SU-DHL-6 (cell line): ENCODE data around the gene DNAAF5.

Source experiments
- H2AFZ ChIP-seq: fragments of 200-600 bp; sonication (generic); 2 replicates; pipeline ENCODE4 v1.6.1; 2014; ENCODE audit warnings: low read depth, mild to moderate bottlenecking, moderate library complexity, mixed read lengths, antibody characterized with exemption, low read length; ENCODE audit not compliant: severe bottlenecking
- H3F3A ChIP-seq: fragments of 200-600 bp; shearing (Covaris generic); 2 replicates; pipeline ENCODE4 v1.6.0; 2016; ENCODE audit warnings: antibody characterized with exemption, mild to moderate bottlenecking; ENCODE audit not compliant: insufficient read depth
- H3K27ac ChIP-seq: fragments of 200-600 bp; sonication (generic); 2 replicates; pipeline ENCODE4 v1.5.1; 2016; ENCODE audit warnings: low read depth, mild to moderate bottlenecking, low read length, moderate library complexity, mixed read lengths
- H3K27me3 ChIP-seq: fragments of 200-600 bp; sonication (generic), shearing (Covaris generic); 2 replicates; pipeline ENCODE4 v1.6.0; 2014; ENCODE audit warnings: mild to moderate bottlenecking, low read length
- H3K36me3 ChIP-seq: fragments of 200-600 bp; sonication (generic); 2 replicates; pipeline ENCODE4 v1.6.1; 2014; ENCODE audit warnings: mild to moderate bottlenecking, low read length, mixed read lengths
- H3K4me2 ChIP-seq: fragments of 300-600, 200-600 bp; shearing (Covaris generic), sonication (generic); 2 replicates; pipeline ENCODE4 v1.6.0; 2014; ENCODE audit warnings: low read length, low read depth, mild to moderate bottlenecking; ENCODE audit not compliant: poor library complexity, severe bottlenecking
- H3K4me3 ChIP-seq: fragments of 200-600 bp; sonication (generic); 2 replicates; pipeline ENCODE4 v1.5.1; 2014; ENCODE audit warnings: antibody characterized with exemption, low read length, mild to moderate bottlenecking, mixed read lengths; ENCODE audit not compliant: insufficient read depth, poor library complexity, severe bottlenecking
- H3K79me2 ChIP-seq: fragments of 200-600 bp; sonication (generic); 2 replicates; pipeline ENCODE4 v1.6.1; 2014; ENCODE audit warnings: mild to moderate bottlenecking, low read length, moderate library complexity; ENCODE audit not compliant: insufficient read depth
- H3K9ac ChIP-seq: fragments of 200-600 bp; sonication (generic); 2 replicates; pipeline ENCODE4 v1.7.0; 2014; ENCODE audit warnings: mild to moderate bottlenecking, low read length
- H3K9me2 ChIP-seq: fragments of 200-600 bp; sonication (generic); replicated peaks from 2 replicates; pipeline ENCODE4 v1.6.1; 2014; ENCODE audit warnings: low read length; ENCODE audit not compliant: insufficient read depth
- H3K9me3 ChIP-seq: fragments of 200-600 bp; sonication (generic); 2 replicates; pipeline ENCODE4 v1.6.1; 2014; ENCODE audit warnings: low read length, mixed read lengths; ENCODE audit not compliant: insufficient read depth
- H4K20me1 ChIP-seq: fragments of 200-600 bp; sonication (generic); 2 replicates; pipeline ENCODE4 v1.6.1; 2014; ENCODE audit warnings: low read depth, mild to moderate bottlenecking, antibody characterized with exemption, low read length, moderate library complexity, mixed read lengths
- CTCF ChIP-seq: fragments of 200-600 bp; sonication (generic); IDR thresholded peaks from one replicate; pipeline ENCODE4 v1.5.1; 2017; ENCODE audit warnings: antibody characterized with exemption, mild to moderate bottlenecking, low read length, moderate library complexity; ENCODE audit not compliant: insufficient read depth, poor library complexity, severe bottlenecking
- EZH2phosphoT487 ChIP-seq: fragments of 200-600 bp; sonication (generic), shearing (Covaris generic); conservative IDR thresholded peaks from 2 replicates; pipeline ENCODE4 v1.6.1; 2018; ENCODE audit warnings: mild to moderate bottlenecking, antibody characterized with exemption, low read length, moderate library complexity, mixed read lengths

The DNAAF5 gene

GRCh38 chr7:748446-748845 lies 21.9 kb downstream of the DNAAF5 start:
- Histone ChIP-seq H3K27ac (no peak overlapping the region), H3K36me3 (no peaks in the 10 kb centered on the region), H3F3A (no peaks in the 10 kb centered on the region), H3K9me2 (no peaks in the 10 kb centered on the region), H2AFZ (no peak overlapping the region), H3K9ac (no peak overlapping the region), H3K79me2 (peaks cover 8% of the 10 kb centered on the region; the same call in 1 of the 2 replicates), H3K27me3 (no peaks in the 10 kb centered on the region), H3K4me2 (no peak overlapping the region), H3K4me3 (no peak overlapping the region), H3K9me3 (no peaks in the 10 kb centered on the region), H4K20me1 (no peaks in the 10 kb centered on the region)
- no peak for TF ChIP-seq EZH2phosphoT487
- TF ChIP-seq CTCF, result no peak

GRCh38 chr7:749140-749551 lies 22.6 kb downstream of the DNAAF5 start:
- no peak for TF ChIP-seq CTCF
- TF ChIP-seq EZH2phosphoT487, result no peak
- Histone ChIP-seq H4K20me1 (no peaks in the 10 kb centered on the region), H3K4me3 (no peak overlapping the region)

GRCh38 chr7:750111-750905 lies 23.8 kb downstream of the DNAAF5 start:
- H3K27ac ChIP-seq, result no peak overlapping the region
- H3K4me3 ChIP-seq, result no peak overlapping the region
- H2AFZ ChIP-seq, result no peak overlapping the region
- no peaks in the 10 kb centered on the region for H4K20me1 ChIP-seq
- no peaks in the 10 kb centered on the region for H3K9me3 ChIP-seq
- TF ChIP-seq CTCF (no peak), EZH2phosphoT487 (no peak)
- no peaks in the 10 kb centered on the region for H3K9me2 ChIP-seq
- peaks cover 8% of the 10 kb centered on the region; the same call in 1 of the 2 replicates for H3K79me2 ChIP-seq
- no peaks in the 10 kb centered on the region for H3F3A ChIP-seq
- no peak overlapping the region for H3K4me2 ChIP-seq
- H3K36me3 ChIP-seq, result no peaks in the 10 kb centered on the region
- no peak overlapping the region for H3K9ac ChIP-seq
- H3K27me3 ChIP-seq, result no peaks in the 10 kb centered on the region

More at GRCh38 chr7:749140-749551, 22.6 kb downstream of the DNAAF5 start:
- Histone ChIP-seq H3K27me3 (no peaks in the 10 kb centered on the region), H3K27ac (no peak overlapping the region), H3K9me3 (no peaks in the 10 kb centered on the region), H3K36me3 (no peaks in the 10 kb centered on the region), H3F3A (no peaks in the 10 kb centered on the region), H2AFZ (no peak overlapping the region), H3K79me2 (peaks cover 8% of the 10 kb centered on the region; the same call in 1 of the 2 replicates), H3K9me2 (no peaks in the 10 kb centered on the region), H3K4me2 (no peak overlapping the region), H3K9ac (no peak overlapping the region)
